Urinary bladder (tissue), 4 donors: ENCODE measurements around the gene SAMD14. TPM values are rescaled to one million over a fixed set of nuclear protein-coding genes. Genes with fewer than 3 reads are reported as not detected.
A peak's percentile ranks its signal among the peaks of the same experiment; 100 is the strongest.

Experiments
- DNase-seq: peaks from one replicate; pipeline ENCODE4 v3.0.0-alpha.2; 2015; ENCODE audit errors: extremely low spot score
- H3K27ac ChIP-seq: one replicate; pipeline ENCODE4 v1.5.1; 2013; ENCODE audit warnings: low read depth, mild to moderate bottlenecking, moderate library complexity
- H3K36me3 ChIP-seq: one replicate; pipeline ENCODE4 v1.6.1; 2013; ENCODE audit warnings: mild to moderate bottlenecking, moderate library complexity; ENCODE audit not compliant: insufficient read depth
- H3K4me1 ChIP-seq: one replicate; pipeline ENCODE4 v1.6.1; 2013; ENCODE audit warnings: mild to moderate bottlenecking, moderate library complexity; ENCODE audit not compliant: insufficient read depth
- H3K4me3 ChIP-seq: one replicate; pipeline ENCODE4 v1.5.1; 2013; ENCODE audit warnings: low read depth, low read length
- WGBS: extraction: QIAGEN DNeasy Blood & Tissue Kit; methylation state at CpG from one replicate; pipeline ENCODE4 v1.1.7; 2013; 5-methylcytosine and 5-hydroxymethylcytosine counted together
- polyA plus RNA-seq: library from polyadenylated mRNA; stranded (reverse); fragments of 200-250 nt; gene quantifications from one replicate; pipeline ENCODE4 v1.2.3, GENCODE V29; 2013
- total RNA-seq: library from RNA; depleted of rRNA; stranded (reverse); fragments of >200 nt; gene quantifications from one replicate; pipeline ENCODE4 v1.2.3, GENCODE V29; 2014
- donor health status: healthy with polysubstance abuse.
- donor health status: healthy.

The SAMD14 gene
- total and polyA plus RNA-seq, 2 donors: 2.2 to 3.7 TPM

DNA sequence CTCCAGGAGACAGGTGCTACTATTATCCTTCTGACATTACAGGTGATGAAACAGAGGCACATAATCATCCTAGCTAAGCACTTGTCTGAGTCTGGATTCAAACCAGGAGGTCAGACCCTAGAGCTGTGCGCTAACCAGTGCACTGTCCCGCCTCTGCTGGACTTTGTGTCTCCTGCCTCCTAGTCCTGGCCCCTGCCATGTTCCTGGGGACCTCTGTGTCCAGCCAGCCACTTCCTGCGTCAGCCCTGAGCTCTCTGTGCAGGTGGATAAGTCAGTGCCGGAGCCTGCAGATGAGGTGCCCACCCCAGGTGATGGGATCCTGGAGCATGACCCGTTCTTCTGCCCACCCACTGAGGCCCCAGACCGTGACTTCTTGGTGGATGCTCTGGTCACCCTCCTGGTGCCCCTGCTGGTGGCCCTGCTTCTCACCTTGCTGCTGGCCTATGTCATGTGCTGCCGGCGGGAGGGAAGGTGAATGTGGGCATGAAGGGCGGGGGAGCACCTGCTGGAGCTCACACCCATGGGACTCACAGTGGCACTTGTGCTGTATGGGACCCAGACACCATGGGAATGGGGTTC, 40.0 kb upstream of the SAMD14 start:
- 92% methylated on average over 9 of the region's 9 CpGs for WGBS
- no peak for DNase-seq
- Histone ChIP-seq H3K27ac (no peak overlapping the region), H3K4me1 (no peaks in the 10 kb centered on the region), H3K4me3 (no peak overlapping the region), H3K36me3 (no peaks in the 10 kb centered on the region)

DNA sequence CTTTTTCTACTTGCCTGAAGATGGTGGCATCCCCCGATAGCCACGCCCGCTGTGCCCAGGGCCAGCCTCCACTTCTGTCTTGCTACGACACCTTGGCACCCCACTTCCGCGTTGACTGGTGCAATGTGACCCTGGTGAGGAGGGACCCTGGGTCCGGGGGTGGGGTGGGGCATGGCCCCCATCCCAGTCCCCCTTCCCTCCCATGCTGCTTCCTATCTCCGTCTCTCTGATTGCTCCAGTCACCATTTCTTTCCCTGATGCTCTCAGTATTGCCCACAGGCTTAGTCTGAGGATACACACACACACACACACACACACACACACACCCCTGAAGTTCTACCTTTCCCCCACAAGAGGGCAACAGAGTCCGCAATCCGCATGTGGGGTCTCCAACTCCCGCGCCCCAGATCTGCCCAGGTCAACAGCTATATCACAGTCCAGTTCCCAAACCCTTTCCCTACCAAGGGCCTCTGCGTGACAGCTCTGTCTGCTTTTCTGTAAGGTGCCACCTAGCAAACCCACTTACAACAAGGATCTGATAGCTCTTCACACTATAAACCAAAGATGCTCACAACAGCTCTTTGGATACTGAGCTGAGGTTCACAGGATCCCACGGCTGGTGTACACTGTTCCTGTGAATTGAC, 39.3 kb upstream of the SAMD14 start:
- Histone ChIP-seq H3K36me3 (no peaks in the 10 kb centered on the region), H3K4me3 (no peak overlapping the region), H3K27ac (no peak overlapping the region), H3K4me1 (no peaks in the 10 kb centered on the region)
- DNase-seq: no peak
- WGBS: 38% methylated on average over 14 of the region's 14 CpGs

DNA sequence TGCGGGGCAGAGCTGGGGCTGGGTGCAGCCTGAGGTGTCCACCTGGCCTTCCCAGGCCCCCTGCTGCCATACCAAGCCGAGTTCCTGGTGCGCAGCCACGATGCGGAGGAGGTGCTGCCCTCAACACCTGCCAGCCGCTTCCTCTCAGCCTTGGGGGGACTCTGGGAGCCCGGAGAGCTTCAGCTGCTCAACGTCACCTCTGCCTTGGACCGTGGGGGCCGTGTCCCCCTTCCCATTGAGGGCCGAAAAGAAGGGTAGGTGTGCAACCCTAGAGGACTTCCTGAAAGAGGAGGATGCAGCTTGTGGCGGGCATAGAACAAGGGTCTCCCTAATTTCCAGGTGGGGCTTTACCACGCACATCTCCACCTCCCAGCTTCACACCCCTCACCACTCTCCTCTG, 38.4 kb upstream of the SAMD14 start:
- Histone ChIP-seq H3K27ac (no peak overlapping the region), H3K4me3 (no peak overlapping the region), H3K4me1 (no peaks in the 10 kb centered on the region), H3K36me3 (no peaks in the 10 kb centered on the region)
- 78% methylated on average over 13 of the region's 13 CpGs for WGBS
- no peak for DNase-seq

DNA sequence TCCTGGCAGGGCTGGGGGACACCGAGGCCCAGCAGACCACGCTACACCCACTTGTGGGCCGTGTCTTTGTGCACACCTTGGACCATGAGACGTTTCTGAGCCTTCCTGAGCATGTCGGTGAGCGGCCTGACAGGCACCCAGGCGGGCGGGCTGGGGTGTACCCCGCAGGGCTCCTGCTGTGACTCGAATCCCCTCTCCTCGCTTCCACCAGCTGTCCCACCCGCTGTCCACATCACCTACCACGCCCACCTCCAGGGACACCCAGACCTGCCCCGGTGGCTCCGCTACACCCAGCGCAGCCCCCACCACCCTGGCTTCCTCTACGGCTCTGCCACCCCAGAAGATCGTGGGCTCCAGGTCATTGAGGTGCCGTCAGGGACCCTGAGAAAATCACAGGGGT, 37.4 kb upstream of the SAMD14 start:
- H3K36me3 ChIP-seq: no peaks in the 10 kb centered on the region
- H3K4me3 ChIP-seq: no peak overlapping the region
- no peaks in the 10 kb centered on the region for H3K4me1 ChIP-seq
- no peak for DNase-seq
- WGBS: 83% methylated on average over 19 of the region's 19 CpGs
- H3K27ac ChIP-seq: no peak overlapping the region

DNA sequence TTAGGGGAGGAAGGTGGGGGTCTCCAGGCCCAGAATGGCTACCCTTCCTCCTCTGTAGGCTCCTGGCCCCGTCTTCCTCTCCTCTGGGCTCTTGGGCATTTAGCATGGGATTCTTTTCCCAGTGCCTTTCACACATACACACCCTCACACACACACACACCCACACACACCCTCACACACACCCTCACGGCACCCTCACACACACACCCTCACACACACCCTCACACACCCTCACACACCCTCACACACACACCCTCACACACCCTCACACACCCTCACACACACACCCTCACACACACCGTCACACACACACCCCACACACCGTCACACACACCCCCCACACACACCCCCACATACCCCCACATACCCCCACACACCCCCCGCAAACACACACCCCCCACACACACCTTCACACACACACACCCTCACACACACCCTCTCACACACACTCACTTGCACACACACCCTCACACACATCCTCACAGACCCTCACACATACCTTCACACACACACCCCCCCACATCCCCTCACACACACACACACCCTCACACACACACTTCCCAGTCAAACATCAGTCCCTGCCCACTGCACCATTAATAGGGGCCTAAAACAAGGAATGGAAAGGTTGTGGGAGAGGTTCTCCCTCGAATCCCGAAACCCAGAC, 36.7 kb upstream of the SAMD14 start:
- no peak for DNase-seq
- Histone ChIP-seq H3K36me3 (no peaks in the 10 kb centered on the region), H3K4me1 (no peaks in the 10 kb centered on the region), H3K27ac (peak overlapping the region; percentile 43), H3K4me3 (no peak overlapping the region)
- 50% methylated on average over 7 of the region's 7 CpGs for WGBS

DNA sequence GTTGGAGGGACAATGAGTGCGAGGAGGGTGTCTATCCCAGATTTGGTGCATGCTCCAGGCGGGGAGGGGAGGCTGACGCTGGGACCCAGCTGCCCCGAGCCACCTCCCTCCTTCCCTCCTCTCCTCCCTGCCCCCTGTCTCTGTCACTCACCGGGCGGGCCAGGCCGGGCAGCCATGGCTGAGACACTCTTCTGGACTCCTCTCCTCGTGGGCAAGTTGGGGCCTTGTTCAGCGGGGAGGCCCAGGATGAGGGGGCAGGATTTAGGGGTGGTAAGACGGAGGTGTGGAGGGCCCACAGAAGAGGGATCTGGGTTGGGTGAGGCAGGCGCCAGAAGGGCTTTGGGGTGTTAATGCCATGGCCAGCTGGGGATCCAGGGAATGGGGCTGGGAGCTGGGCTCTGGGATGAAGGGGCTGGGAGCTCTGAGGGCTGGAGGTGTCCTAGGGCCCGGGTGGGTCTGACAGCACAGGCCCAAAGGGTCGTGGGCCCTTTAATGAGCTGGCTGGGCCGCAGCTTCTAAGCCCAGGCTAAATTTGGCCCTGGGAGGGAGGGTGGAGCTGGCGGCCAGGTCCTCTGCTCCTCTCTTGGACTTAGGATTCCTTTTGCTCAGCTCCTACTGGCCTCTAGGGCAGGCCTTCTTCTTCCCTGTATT, 36.0 kb upstream of the SAMD14 start, which contains the start of gene SGCA:
SGCA (plus strand) TSS at position 139 of the 651 bp plus-strand sequence; CDS start at position 175, 36 bp downstream.
- Histone ChIP-seq H3K4me1 (no peaks in the 10 kb centered on the region), H3K27ac (peak within 1 kb of the TSS; percentile 43), H3K36me3 (no peaks in the 10 kb centered on the region), H3K4me3 (no peak within 1 kb of the TSS)
- no peak for DNase-seq
- WGBS: 36% methylated on average over 15 of the region's 15 CpGs

DNA sequence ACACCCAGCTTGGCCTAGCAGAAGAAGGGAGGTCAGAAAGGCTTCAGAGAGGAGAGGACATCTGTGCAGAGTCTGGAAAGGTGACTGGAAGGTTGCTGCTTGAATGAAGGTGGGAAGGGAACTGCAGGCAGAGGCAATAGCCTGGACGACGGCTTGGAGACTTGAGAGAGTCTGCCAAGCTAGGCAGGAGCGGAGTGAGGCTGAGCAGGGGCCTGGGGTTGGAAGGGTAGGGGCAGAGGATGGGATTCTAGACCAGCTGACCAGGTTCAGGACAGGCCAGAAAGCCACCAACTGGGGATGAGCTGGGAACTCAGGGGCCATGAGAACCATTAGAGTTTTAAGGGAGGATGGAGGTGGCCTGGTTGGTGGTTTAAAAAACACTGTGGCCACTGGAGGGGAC, 35.5 kb upstream of the SAMD14 start:
- Histone ChIP-seq H3K36me3 (no peaks in the 10 kb centered on the region), H3K4me3 (no peak overlapping the region), H3K4me1 (no peaks in the 10 kb centered on the region), H3K27ac (no peak overlapping the region)
- WGBS: 58% methylated on average over 3 of the region's 3 CpGs
- DNase-seq: no peak

DNA sequence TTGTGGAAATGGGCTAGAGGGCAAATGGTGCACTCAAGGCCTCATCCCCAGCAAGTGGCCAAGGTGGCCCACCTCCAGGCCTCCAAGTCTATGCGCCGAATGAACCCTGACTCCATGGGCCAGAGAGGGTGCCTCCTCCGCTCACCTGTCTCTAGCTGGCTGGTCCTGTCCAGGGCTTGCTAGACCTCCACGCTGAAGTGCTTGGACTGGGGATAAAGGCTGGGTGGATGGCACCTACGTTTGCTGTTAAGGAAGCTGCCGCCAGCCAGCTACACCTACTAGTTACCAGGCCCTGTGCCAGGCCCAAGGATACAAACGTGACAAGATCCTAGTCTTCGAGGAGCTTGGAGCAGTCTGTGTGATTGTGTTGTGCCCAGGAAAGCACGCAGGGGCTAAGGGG, 35.1 kb upstream of the SAMD14 start:
- Histone ChIP-seq H3K27ac (no peak overlapping the region), H3K4me3 (no peak overlapping the region), H3K4me1 (no peaks in the 10 kb centered on the region), H3K36me3 (no peaks in the 10 kb centered on the region)
- WGBS: 82% methylated on average over 9 of the region's 9 CpGs
- no peak for DNase-seq

DNA sequence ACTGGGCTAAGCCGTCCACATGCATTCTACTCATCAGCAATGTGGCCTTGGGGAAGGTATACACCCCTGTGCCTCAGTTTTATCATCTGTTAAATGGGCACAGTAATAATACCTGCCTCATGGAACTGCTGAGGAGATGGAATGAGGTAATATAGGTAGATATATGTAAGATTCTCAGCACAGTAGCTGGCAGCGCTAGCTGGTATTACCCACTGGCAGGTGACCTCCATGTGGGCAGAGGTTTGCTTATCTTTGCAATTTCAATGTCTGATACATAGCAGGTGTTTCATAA, 34.7 kb upstream of the SAMD14 start:
- no peak overlapping the region for H3K27ac ChIP-seq
- H3K4me1 ChIP-seq: no peaks in the 10 kb centered on the region
- no peak overlapping the region for H3K4me3 ChIP-seq
- no peaks in the 10 kb centered on the region for H3K36me3 ChIP-seq
- 99% methylated on average over 2 of the region's 2 CpGs for WGBS
- no peak for DNase-seq

DNA sequence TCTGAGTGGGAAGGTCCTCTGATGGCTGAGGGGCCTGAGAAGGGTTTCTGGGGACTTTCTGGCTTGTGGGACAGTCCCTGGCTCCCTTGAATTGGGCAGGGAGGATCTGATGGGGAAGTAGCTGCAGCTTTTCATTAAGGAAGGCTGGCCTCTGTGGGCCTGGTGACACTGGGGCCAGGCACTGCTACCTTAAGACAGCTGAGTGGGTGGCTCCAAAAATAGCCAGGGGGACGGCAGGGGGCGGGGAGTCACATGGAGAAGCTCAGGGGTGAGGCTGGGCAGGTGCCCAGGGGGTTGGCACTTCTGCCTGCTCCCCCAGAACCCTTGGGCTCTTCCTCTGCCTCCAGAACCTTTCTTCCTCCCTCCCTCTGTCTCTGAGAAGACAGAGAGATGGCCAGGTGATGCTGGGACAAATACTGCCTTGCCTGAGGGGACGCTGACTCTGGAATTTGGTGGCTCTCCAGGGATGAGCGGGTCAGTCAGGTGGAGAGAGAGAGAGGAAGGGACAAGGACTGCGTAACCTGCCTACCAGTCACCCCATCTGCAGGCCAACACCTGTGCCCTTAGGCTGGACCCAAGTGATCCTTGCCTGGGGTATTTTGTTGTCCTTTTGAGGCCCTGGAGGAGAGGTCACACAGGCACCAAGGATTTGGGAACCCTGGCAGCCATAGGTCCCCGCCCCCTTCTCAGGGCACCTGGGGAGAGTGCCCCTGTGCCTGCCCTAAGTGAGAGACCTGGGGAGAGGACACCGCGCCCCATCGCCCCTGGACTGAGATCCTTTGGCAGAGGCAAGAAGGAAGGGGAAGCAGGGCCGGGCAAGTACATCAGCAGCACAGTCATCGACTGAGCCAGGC, 34.1 kb upstream of the SAMD14 start:
- no peaks in the 10 kb centered on the region for H3K4me1 ChIP-seq
- 81% methylated on average over 11 of the region's 11 CpGs for WGBS
- no peaks in the 10 kb centered on the region for H3K36me3 ChIP-seq
- no peak overlapping the region for H3K4me3 ChIP-seq
- DNase-seq: no peak
- no peak overlapping the region for H3K27ac ChIP-seq

DNA sequence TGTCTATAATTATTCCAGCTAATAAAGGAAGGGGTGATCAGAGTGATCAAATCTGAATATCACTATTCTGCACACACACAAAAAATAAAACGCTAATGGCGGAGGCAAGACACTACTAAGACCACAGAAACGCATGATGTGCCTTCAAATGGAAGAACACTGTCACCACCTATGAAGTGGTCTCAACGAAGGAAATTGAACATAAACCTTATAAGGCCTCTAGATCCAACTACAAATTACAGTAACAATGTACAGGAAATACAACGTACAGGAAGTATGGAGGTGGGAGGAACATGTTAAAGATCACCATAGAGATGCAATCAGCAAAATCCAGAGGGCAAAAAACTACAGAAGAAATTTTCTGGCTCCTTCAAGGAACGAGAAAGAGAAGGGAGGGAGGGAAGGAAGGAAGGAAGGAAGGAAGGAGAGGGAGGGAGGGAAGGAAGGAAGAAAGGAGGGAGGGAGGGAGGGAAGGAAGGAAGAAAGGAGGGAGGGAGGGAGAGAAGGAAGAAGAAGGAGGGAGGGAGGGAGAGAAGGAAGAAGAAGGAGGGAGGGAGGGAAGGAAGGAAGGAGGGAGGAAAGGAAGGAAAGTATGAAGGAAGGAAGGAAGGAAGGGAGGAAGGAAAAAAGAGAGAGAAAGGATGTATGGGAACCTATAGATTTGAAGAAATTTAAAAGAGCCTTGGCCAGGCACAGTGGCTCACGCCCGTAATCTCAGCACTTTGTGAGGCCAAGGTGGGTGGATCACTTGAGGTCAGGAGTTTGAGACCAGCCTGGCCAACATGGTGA, 32.7 kb upstream of the SAMD14 start:
- Histone ChIP-seq H3K27ac (no peak overlapping the region), H3K36me3 (no peaks in the 10 kb centered on the region), H3K4me1 (no peaks in the 10 kb centered on the region), H3K4me3 (no peak overlapping the region)
- DNase-seq: no peak
- WGBS: 77% methylated on average over 8 of the region's 8 CpGs

DNA sequence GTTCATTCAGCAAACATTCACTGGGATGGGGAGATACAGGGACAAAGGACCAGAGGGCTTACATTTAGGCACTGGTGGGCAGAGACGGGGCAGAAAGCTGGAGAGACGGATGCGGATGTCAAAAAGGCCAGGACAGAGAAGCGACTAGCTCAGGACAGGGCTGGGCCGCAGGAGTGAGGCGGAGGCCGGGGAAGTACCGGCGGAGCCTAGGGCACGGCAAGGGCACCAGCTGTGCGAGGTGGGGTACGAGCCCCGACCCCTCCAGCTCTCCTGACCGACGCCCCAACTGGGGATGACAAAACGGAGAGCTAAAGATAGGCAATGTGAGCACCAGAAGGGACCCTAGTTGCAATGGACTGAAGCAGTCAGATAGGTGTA, 31.9 kb upstream of the SAMD14 start:
- Histone ChIP-seq H3K4me1 (no peaks in the 10 kb centered on the region), H3K27ac (no peak overlapping the region), H3K4me3 (no peak overlapping the region), H3K36me3 (no peaks in the 10 kb centered on the region)
- no peak for DNase-seq
- 58% methylated on average over 16 of the region's 16 CpGs for WGBS
